H9 (cell line): ENCODE data around the gene MMP24OS. TPM values are rescaled to one million over a fixed set of nuclear protein-coding genes. Genes with fewer than 3 reads are reported as not detected.

Experiments used
- DNase-seq: peaks from one replicate; pipeline ENCODE4 v3.0.0-alpha.2; 2017
- H2AFZ ChIP-seq: one replicate; pipeline ENCODE4 v1.6.1; 2013; ENCODE audit warnings: mild to moderate bottlenecking, low read length, control low read depth, moderate library complexity
- H2AK5ac ChIP-seq: 2 replicates; pipeline ENCODE4 v1.6.1; 2013; ENCODE audit warnings: low read length, control low read depth, mixed read lengths; ENCODE audit not compliant: insufficient read length
- H2BK120ac ChIP-seq: one replicate; pipeline ENCODE4 v1.6.1; 2013; ENCODE audit warnings: low read depth, mild to moderate bottlenecking, low read length, control low read depth, inconsistent platforms; ENCODE audit not compliant: poor library complexity, severe bottlenecking
- H2BK12ac ChIP-seq: 2 replicates; pipeline ENCODE4 v1.6.1; 2013; ENCODE audit warnings: low read length, control low read depth, mixed read lengths, low read depth; ENCODE audit not compliant: insufficient read length
- H2BK15ac ChIP-seq: 2 replicates; pipeline ENCODE4 v1.6.1; 2013; ENCODE audit warnings: low read depth, low read length, control low read depth
- H2BK20ac ChIP-seq: one replicate; pipeline ENCODE4 v1.6.1; 2013; ENCODE audit warnings: low read depth, mild to moderate bottlenecking, low read length, control low read depth, inconsistent platforms; ENCODE audit not compliant: poor library complexity, severe bottlenecking
- H2BK5ac ChIP-seq: 2 replicates; pipeline ENCODE4 v1.6.1; 2013; ENCODE audit warnings: low read length, control low read depth, mixed read lengths; ENCODE audit not compliant: insufficient read length
- H3K14ac ChIP-seq: 2 replicates; pipeline ENCODE4 v1.6.1; 2013; ENCODE audit warnings: low read length, control low read depth; ENCODE audit not compliant: insufficient read depth
- H3K18ac ChIP-seq: 2 replicates; pipeline ENCODE4 v1.6.1; 2013; ENCODE audit warnings: low read depth, mild to moderate bottlenecking, mixed read lengths, low read length, control low read depth; ENCODE audit not compliant: insufficient read length
- H3K23ac ChIP-seq: 2 replicates; pipeline ENCODE4 v1.6.1; 2013; ENCODE audit warnings: low read length, control low read depth, mixed read lengths, low read depth; ENCODE audit not compliant: insufficient read length
- H3K23me2 ChIP-seq: 2 replicates; pipeline ENCODE4 v1.6.1; 2013; ENCODE audit warnings: low read depth, mild to moderate bottlenecking, mixed read lengths, low read length, control low read depth; ENCODE audit not compliant: insufficient read length, poor library complexity, severe bottlenecking
- H3K27ac ChIP-seq: 2 replicates; pipeline ENCODE4 v1.5.1; 2013; ENCODE audit warnings: low read length, control low read depth, mixed read lengths, low read depth; ENCODE audit not compliant: insufficient read length
- H3K27me3 ChIP-seq: 2 replicates; pipeline ENCODE4 v1.6.1; 2013; ENCODE audit warnings: low read length, control low read depth, inconsistent platforms; ENCODE audit not compliant: insufficient read depth
- H3K4ac ChIP-seq: 2 replicates; pipeline ENCODE4 v1.6.1; 2013; ENCODE audit warnings: low read depth, mild to moderate bottlenecking, control low read depth, inconsistent platforms, low read length, moderate library complexity
- H3K4me1 ChIP-seq: 2 replicates; pipeline ENCODE4 v1.6.1; 2013; ENCODE audit warnings: low read length, control low read depth, inconsistent platforms; ENCODE audit not compliant: insufficient read depth
- H3K4me2 ChIP-seq: 2 replicates; pipeline ENCODE4 v1.6.1; 2013; ENCODE audit warnings: low read length, control low read depth, mixed read lengths; ENCODE audit not compliant: insufficient read length, insufficient read depth
- H3K56ac ChIP-seq: 2 replicates; pipeline ENCODE4 v1.6.1; 2013; ENCODE audit warnings: low read depth, mild to moderate bottlenecking, mixed read lengths, low read length, control low read depth; ENCODE audit not compliant: insufficient read length
- H3K79me1 ChIP-seq: 2 replicates; pipeline ENCODE4 v1.6.1; 2013; ENCODE audit warnings: low read depth, mild to moderate bottlenecking, moderate library complexity, low read length, control low read depth, inconsistent platforms; ENCODE audit not compliant: insufficient read depth, poor library complexity, severe bottlenecking
- H3K79me2 ChIP-seq: 2 replicates; pipeline ENCODE4 v1.6.1; 2013; ENCODE audit warnings: low read length, control low read depth, inconsistent platforms; ENCODE audit not compliant: insufficient read depth
- H3K9ac ChIP-seq: 2 replicates; pipeline ENCODE4 v1.6.1; 2013; ENCODE audit warnings: low read length, control low read depth, mixed read lengths; ENCODE audit not compliant: insufficient read length; ENCODE audit errors: extremely low read depth
- H3K9me3 ChIP-seq: one replicate; pipeline ENCODE4 v1.6.1; 2013; ENCODE audit warnings: low read depth, low read length, inconsistent platforms; ENCODE audit not compliant: control insufficient read depth
- H3T11ph ChIP-seq: one replicate; pipeline ENCODE4 v1.6.1; 2013; ENCODE audit warnings: mild to moderate bottlenecking, low read length, control low read depth, inconsistent platforms
- H4K20me1 ChIP-seq: one replicate; pipeline ENCODE4 v1.6.1; 2013; ENCODE audit not compliant: control insufficient read depth, insufficient read length, insufficient read depth
- H4K5ac ChIP-seq: 2 replicates; pipeline ENCODE4 v1.6.1; 2013; ENCODE audit warnings: low read depth, mild to moderate bottlenecking, mixed read lengths, low read length, control low read depth; ENCODE audit not compliant: insufficient read length
- H4K8ac ChIP-seq: replicated peaks from 2 replicates; pipeline ENCODE4 v1.6.1; 2013; ENCODE audit warnings: low read length, control low read depth, mixed read lengths, low read depth; ENCODE audit not compliant: insufficient read length
- H4K91ac ChIP-seq: 2 replicates; pipeline ENCODE4 v1.6.1; 2013; ENCODE audit warnings: low read depth, mild to moderate bottlenecking, moderate library complexity, mixed read lengths, low read length, control low read depth; ENCODE audit not compliant: insufficient read length
- H3K27ac Mint-ChIP-seq, 3 experiments: 2 replicates in 2 of 3; 3 replicates in 1 of 3; pipeline ENCODE4 v1.8.0; 2020 to 2021; ENCODE audit warnings: mixed read lengths in 3 of 3, mild to moderate bottlenecking in 1 of 3, moderate library complexity in 1 of 3
- H3K27me3 Mint-ChIP-seq: 2 replicates; pipeline ENCODE4 v1.8.0; 2021; ENCODE audit warnings: low read depth, mild to moderate bottlenecking, moderate library complexity, mixed read lengths
- H3K36me3 Mint-ChIP-seq, 3 experiments: 2 replicates in 2 of 3; 3 replicates in 1 of 3; pipeline ENCODE4 v1.8.0; 2020 to 2021; ENCODE audit warnings: low read depth in 3 of 3, mixed read lengths in 3 of 3; ENCODE audit not compliant: insufficient read depth in 1 of 3
- H3K4me1 Mint-ChIP-seq, 2 experiments: 2 replicates each; pipeline ENCODE4 v1.8.0; 2020; ENCODE audit warnings: mixed read lengths in 2 of 2
- H3K4me3 Mint-ChIP-seq, 2 experiments: 2 replicates in 1 of 2; 3 replicates in 1 of 2; pipeline ENCODE4 v1.8.0; 2020 to 2021; ENCODE audit warnings: mild to moderate bottlenecking in 2 of 2, mixed read lengths in 2 of 2, moderate library complexity in 1 of 2
- H3K9me3 Mint-ChIP-seq, 2 experiments: 2 replicates in 1 of 2; 3 replicates in 1 of 2; pipeline ENCODE4 v1.8.0; 2020; ENCODE audit warnings: mild to moderate bottlenecking in 2 of 2, mixed read lengths in 2 of 2, moderate library complexity in 1 of 2
- WGBS: extraction: QIAGEN DNeasy Blood & Tissue Kit; methylation state at CpG from one replicate; pipeline ENCODE4 v1.1.7; 2013; ENCODE audit warnings: missing lambda C conversion rate, low lambda C conversion rate, mixed read lengths; ENCODE audit not compliant: insufficient read length; ENCODE audit errors: extremely low coverage; 5-methylcytosine and 5-hydroxymethylcytosine counted together
- total RNA-seq: library from RNA; stranded (reverse); gene quantifications from 2 replicates; pipeline ENCODE4 v1.2.1, GENCODE V29; 2021
- TF ChIP-seq, protein P1 (sequence below): fragments of 200-600 bp; sonication (generic); conservative IDR thresholded peaks from 3 replicates; pipeline ENCODE4 v1.8.0; 2021; ENCODE audit warnings: antibody characterized with exemption, mild to moderate bottlenecking

MMP24OS gene
- total RNA-seq, 1 experiment from 2014 or later, result 43.8 TPM

DNA sequence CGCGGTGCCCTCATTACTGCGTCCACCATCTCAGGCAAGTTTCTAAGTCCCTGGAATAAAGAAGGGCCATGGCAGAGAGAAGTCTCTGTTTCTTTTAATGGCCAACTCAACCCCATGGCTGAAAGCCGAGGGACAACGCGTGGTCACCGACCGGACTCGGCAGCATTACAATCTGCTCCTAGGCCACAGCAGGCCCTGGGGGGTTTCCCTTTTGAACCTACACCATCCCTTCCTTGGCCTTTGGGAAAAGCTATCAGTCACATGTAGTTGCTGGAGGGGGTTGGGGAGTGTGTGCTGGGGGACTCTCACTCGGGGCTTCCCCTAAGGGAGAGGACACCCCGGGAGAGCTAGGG is 25.4 kb upstream of the MMP24OS start:
- no CpG with 5 or more reads among the region's 11 CpGs for WGBS
- Histone ChIP-seq H4K8ac (no peak overlapping the region), H3K79me2 (no peaks in the 10 kb centered on the region), H4K20me1 (no peaks in the 10 kb centered on the region), H3K56ac (no peak overlapping the region), H2BK20ac (no peak overlapping the region), H3K9ac (no peak overlapping the region), H2BK5ac (no peak overlapping the region), H3K4me1 (peaks cover 3% of the 10 kb centered on the region; the same call in 1 of the 2 replicates), H3K4me2 (no peak overlapping the region), H3K27ac (no peak overlapping the region), H3K27me3 (no peaks in the 10 kb centered on the region), H3K23me2 (peaks cover 4% of the 10 kb centered on the region), H2BK12ac (no peak overlapping the region), H3K79me1 (no peaks in the 10 kb centered on the region), H3K18ac (no peak overlapping the region), H3K9me3 (no peaks in the 10 kb centered on the region), H3K23ac (no peak overlapping the region), H2AFZ (no peak overlapping the region), H3T11ph (no peak overlapping the region), H2BK15ac (no peak overlapping the region), H4K91ac (no peak overlapping the region), H3K4ac (no peak overlapping the region), H2BK120ac (no peak overlapping the region), H3K14ac (no peak overlapping the region), H2AK5ac (no peak overlapping the region), H4K5ac (no peak overlapping the region)
- Mint-ChIP-seq H3K27me3 (peaks cover 9% of the 10 kb centered on the region), H3K9me3 (no peaks in the 10 kb centered on the region; a peak in 1 of 5 replicates), H3K36me3 (peaks cover 0 to 3% (median 2%) of the 10 kb centered on the region in 3 experiments; a peak in 4 of 7 replicates), H3K4me1 (peaks cover 16 to 18% of the 10 kb centered on the region in 2 experiments), H3K4me3 (no peak overlapping the region), H3K27ac (no peak overlapping the region)
- TF ChIP-seq, protein P1, sequence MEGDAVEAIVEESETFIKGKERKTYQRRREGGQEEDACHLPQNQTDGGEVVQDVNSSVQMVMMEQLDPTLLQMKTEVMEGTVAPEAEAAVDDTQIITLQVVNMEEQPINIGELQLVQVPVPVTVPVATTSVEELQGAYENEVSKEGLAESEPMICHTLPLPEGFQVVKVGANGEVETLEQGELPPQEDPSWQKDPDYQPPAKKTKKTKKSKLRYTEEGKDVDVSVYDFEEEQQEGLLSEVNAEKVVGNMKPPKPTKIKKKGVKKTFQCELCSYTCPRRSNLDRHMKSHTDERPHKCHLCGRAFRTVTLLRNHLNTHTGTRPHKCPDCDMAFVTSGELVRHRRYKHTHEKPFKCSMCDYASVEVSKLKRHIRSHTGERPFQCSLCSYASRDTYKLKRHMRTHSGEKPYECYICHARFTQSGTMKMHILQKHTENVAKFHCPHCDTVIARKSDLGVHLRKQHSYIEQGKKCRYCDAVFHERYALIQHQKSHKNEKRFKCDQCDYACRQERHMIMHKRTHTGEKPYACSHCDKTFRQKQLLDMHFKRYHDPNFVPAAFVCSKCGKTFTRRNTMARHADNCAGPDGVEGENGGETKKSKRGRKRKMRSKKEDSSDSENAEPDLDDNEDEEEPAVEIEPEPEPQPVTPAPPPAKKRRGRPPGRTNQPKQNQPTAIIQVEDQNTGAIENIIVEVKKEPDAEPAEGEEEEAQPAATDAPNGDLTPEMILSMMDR, result no peak
- no peak for DNase-seq
